Jurkat, Clone E6-1 (cell line): ENCODE measurements around the gene PDGFRB.

ENCODE experiments used
- DNase-seq: peaks from one replicate; pipeline ENCODE4 v3.0.0-alpha.2; 2011; ENCODE audit warnings: low read depth, low spot score
- H3K4me3 ChIP-seq: 2 replicates; pipeline ENCODE4 v1.5.1; 2011; ENCODE audit warnings: mild to moderate bottlenecking, low read length, control low read depth, moderate library complexity

The PDGFRB gene

GRCh38 chr5:150152636-150153462 lies 2.8 kb downstream of the PDGFRB start:
- no peak overlapping the region for H3K4me3 ChIP-seq
- DNase-seq = no peak

DNA sequence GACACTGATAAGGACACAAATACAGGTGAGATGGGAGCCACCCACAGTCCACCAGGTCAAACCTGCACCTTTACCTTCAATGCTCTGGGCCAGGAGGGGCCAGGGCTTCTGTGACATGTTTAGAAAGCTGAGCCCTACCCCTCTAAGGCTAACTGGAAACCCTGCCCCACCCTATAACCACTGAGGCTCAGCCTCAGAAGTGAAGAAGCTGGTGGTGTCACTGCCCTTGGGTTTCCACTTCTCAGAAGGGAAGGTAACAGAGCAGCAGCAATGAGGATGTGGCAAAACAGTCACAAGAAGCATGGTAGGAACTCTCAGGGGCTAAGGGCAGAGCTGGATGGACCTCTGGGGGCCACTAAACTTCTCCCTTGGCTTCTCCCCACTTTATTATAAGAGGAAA lies 6.0 kb downstream of the PDGFRB start:
- H3K4me3 ChIP-seq = no peak overlapping the region
- peak; percentile 45 for DNase-seq

GRCh38 chr5:150148117-150148927 lies 7.3 kb downstream of the PDGFRB start:
- no peak for DNase-seq

DNA sequence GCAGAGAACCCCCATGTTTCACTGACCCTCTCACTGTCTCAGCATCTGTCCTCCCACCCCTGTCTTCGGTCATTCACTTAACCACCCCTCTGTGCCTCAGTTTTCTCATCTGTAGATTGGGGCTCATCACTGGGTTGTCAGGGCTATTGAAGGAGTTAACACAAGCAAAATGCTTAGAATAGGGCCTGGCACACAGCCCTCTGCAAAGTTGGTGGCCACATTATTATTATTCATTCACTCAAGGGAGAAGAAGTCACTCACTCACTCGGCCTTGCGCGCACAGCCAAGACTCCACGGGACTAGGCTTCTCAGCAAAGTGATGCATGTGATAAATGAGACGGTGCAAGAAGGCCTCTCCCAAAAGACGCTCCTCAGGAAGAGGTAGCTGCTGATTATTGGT lies 8.0 kb downstream of the PDGFRB start:
- DNase-seq = no peak
- no peak overlapping the region for H3K4me3 ChIP-seq

More at GRCh38 chr5:150148117-150148927, 7.3 kb downstream of the PDGFRB start:
- no peak overlapping the region for H3K4me3 ChIP-seq

DNA sequence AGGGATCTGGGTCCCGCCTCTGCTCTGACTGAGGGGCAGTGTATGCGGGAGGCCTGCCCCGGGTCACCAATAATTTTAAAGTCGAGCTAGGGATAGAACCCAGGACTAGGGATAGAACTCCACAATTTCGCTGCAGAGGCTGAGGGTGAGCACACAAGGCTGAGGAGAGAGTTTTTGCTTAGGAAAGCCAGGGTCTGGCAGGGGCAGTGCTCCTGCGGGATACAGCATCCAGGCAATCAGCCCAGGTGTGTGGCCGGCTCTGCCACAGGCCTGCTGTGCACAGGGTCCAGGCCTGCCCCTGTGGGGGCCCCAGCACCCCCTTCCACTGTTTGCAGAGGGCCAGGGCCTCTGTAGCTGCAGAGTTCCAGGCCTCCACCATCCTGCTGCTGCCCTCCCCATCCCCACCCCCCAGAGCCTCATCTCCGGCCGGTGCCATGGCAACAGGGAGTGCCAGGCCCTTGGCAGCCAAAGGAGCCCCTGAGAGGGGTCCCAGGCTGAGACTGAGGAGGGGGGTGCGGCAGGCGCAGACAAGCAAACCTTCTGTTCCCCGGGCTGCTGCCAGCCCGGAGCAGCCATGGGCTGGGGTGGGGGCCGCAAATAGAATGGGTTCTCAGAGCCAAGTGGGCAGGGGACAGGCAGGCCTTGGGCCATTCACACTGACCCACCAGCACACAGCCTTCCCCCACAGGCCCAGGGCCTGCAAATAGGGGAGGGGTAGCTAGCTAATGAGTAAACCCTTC lies 8.6 kb downstream of the PDGFRB start:
- H3K4me3 ChIP-seq = no peak overlapping the region
- no peak for DNase-seq

- DNase-seq = no peak
These were observed 9.4 kb downstream of the PDGFRB start for GRCh38 chr5:150146235-150146634.

GRCh38 chr5:150144879-150145278 lies 10.8 kb downstream of the PDGFRB start:
- no peak overlapping the region for H3K4me3 ChIP-seq
- no peak for DNase-seq

More at GRCh38 chr5:150146235-150146634, 9.4 kb downstream of the PDGFRB start:
- no peak overlapping the region for H3K4me3 ChIP-seq

- no peak overlapping the region for H3K4me3 ChIP-seq
- DNase-seq = no peak
These were observed 11.3 kb downstream of the PDGFRB start for GRCh38 chr5:150144246-150144801.

DNA sequence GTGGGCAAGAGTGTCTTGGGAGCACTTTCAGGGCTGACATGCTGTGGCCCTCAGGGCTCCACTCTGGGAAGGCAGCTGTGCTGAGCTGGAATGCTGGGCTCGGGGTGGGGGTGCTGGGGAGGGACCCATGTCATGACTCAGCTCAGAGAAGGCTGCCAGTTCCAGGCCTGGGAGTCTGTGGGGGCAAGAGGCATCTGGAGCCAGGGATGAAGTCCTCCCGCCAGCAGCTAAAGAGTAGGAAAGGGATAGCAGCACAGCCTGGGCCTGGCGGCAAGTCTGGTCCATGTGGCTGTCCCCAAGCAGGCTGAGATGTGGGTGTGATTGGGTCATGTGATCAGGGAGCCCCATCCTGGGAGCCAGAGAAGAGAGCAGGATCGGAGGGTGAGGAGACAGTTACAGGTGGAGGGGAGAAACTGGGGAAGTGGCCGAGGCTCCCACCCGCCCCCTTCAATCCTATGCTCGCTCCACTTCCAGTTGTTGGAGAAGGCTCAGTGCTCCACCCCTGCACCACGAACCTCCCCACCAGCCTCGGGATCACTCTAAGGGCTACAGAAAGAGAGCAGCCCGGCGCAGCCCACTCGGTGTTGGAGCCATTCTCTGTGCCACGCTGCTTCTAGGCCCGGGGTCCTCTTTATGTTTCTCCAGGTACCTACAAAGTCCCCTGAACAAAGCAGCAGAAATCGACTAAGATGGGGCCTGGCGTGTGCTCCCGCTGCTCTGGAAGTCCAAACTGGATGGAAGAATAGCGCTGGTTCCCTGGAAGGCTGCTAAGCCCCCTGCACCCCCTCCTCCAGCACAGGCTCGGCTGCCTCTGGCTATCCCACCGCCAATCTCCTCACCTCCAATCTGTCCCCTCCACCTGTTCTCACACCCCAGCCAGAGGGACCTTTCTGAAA lies 12.0 kb downstream of the PDGFRB start:
- DNase-seq = no peak
- H3K4me3 ChIP-seq = no peak overlapping the region

GRCh38 chr5:150142959-150143349 lies 12.7 kb downstream of the PDGFRB start:
- no peak overlapping the region for H3K4me3 ChIP-seq
- no peak for DNase-seq

GRCh38 chr5:150142185-150142958 lies 13.3 kb downstream of the PDGFRB start:
- no peak for DNase-seq

GRCh38 chr5:150141544-150142184 lies 14.0 kb downstream of the PDGFRB start:
- no peak for DNase-seq
- H3K4me3 ChIP-seq = no peak overlapping the region

More at GRCh38 chr5:150142185-150142958, 13.3 kb downstream of the PDGFRB start:
- no peak overlapping the region for H3K4me3 ChIP-seq

GRCh38 chr5:150140830-150141229 lies 14.8 kb downstream of the PDGFRB start:
- no peak overlapping the region for H3K4me3 ChIP-seq
- no peak for DNase-seq

DNA sequence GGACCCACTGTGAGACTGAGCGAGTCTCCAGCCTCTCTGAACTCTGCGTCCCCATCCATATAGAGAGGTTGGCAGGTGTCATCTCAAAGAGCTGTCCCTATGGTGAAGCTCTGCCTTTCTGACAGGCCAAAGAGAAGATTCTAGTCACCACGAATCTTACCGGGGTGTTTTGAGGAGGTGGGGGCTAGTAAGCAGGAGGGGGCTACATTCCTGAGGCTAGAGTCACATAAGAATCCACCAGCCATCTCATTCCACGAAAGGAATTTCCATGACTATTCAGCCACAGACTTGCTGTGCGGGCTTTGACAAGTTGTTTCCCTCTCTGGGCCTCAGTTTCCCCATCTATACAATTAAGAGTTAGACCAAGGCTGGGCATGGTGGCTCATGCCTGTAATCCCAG lies 16.3 kb downstream of the PDGFRB start:
- DNase-seq = no peak
- no peak overlapping the region for H3K4me3 ChIP-seq

GRCh38 chr5:150138551-150139265 lies 16.9 kb downstream of the PDGFRB start:
- H3K4me3 ChIP-seq = no peak overlapping the region

DNA sequence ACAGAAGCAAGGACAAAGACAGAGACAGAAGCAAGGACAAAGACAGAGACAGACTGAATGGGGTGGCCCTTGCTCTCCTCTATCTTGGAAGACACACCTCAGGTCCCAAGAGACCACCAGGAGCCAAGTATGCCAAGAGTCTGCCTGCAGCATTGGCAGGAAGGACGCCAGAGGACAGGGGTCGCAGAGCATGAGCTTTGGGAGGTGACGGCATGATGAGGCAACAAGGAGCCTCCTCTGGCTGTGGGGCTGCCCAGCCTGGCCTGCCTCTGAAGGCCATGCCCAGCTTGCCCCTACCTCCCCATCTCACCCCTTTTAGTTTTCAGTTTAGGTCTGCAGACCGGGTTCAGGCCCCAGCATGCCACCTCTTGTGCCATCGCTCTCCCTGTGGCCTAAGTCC lies 17.6 kb downstream of the PDGFRB start:
- no peak overlapping the region for H3K4me3 ChIP-seq
- DNase-seq = no peak

More at GRCh38 chr5:150138551-150139265, 16.9 kb downstream of the PDGFRB start:
- DNase-seq = no peak
